Cardiac fibroblast (primary cell): ENCODE measurements around the gene SYNGAP1.
"Not testable (repeated sequence)": the region's sequence is repeated elsewhere in the genome, so short reads cannot be mapped to it uniquely, and the experiment has no call there.

Source experiments
- DNase-seq, 2 donors: peaks; one replicate each; pipeline versions ENCODE4 v3.0.0 to v3.0.0-alpha.2; 2010; ENCODE audit warnings: low read depth in 2 of 2
- H3K4me3 ChIP-seq, 2 donors: replicated peaks in 1 of 2; 1 replicate in 1 of 2; 2 replicates in 1 of 2; pipeline ENCODE4 v1.5.1; 2011; ENCODE audit warnings: low read depth in 2 of 2, low read length in 2 of 2, mild to moderate bottlenecking in 2 of 2, moderate library complexity in 1 of 2
- CTCF ChIP-seq: IDR thresholded peaks from one replicate; pipeline ENCODE4 v1.5.1; 2011; ENCODE audit warnings: low read depth, mild to moderate bottlenecking, low read length, inconsistent platforms

SYNGAP1 gene

GRCh38 chr6:33391922-33392594 lies 27.8 kb upstream of the SYNGAP1 start:
- peak; percentile 28 to 41 for DNase-seq
- no peak for TF ChIP-seq CTCF
- peak overlapping the region; percentile 95 to 97 for H3K4me3 ChIP-seq

GRCh38 chr6:33392595-33392948 lies 27.3 kb upstream of the SYNGAP1 start:
- H3K4me3 ChIP-seq: peak overlapping the region; percentile 95 to 97
- no peak for TF ChIP-seq CTCF
- no peak for DNase-seq

GRCh38 chr6:33392979-33393378 lies 26.9 kb upstream of the SYNGAP1 start:
- TF ChIP-seq CTCF: no peak
- DNase-seq: no peak
- H3K4me3 ChIP-seq: peak overlapping the region in 1 of 2 donors; percentile 97

- TF ChIP-seq CTCF: no peak
- H3K4me3 ChIP-seq: no peak overlapping the region
- no peak for DNase-seq
Measured at GRCh38 chr6:33397541-33397940, 22.3 kb upstream of the SYNGAP1 start.

- DNase-seq, H3K4me3 ChIP-seq: not testable (repeated sequence)
Measured at GRCh38 chr6:33398601-33399000, 21.3 kb upstream of the SYNGAP1 start.

- not testable (repeated sequence) for DNase-seq, H3K4me3 ChIP-seq
Measured at GRCh38 chr6:33399881-33400280, 20.0 kb upstream of the SYNGAP1 start.

- no peak for DNase-seq
- no peak overlapping the region for H3K4me3 ChIP-seq
- TF ChIP-seq CTCF: no peak
Measured at GRCh38 chr6:33404884-33405283, 15.0 kb upstream of the SYNGAP1 start.

GRCh38 chr6:33405386-33405940 lies 14.4 kb upstream of the SYNGAP1 start:
- no peak for DNase-seq
- TF ChIP-seq CTCF: no peak
- H3K4me3 ChIP-seq: no peak overlapping the region
